ENCODE data around the gene CELSR1. TPM values are rescaled to one million over a fixed set of nuclear protein-coding genes. Genes with fewer than 3 reads are reported as not detected.

Gene CELSR1
- polyA plus RNA-seq, 12 donors, result 1.4 to 24.7 (median 5.0) TPM; not detected in 1

GRCh38 chr22:46362934-46363515 lies 174.4 kb downstream of the CELSR1 start:
- DNase-seq, result no peak

GRCh38 chr22:46362203-46362933 lies 175.1 kb downstream of the CELSR1 start:
- no peak for DNase-seq

- DNase-seq, result no peak
Measured at GRCh38 chr22:46361826-46362202, 175.6 kb downstream of the CELSR1 start.

- no peak for DNase-seq
Measured at GRCh38 chr22:46360891-46361290, 176.5 kb downstream of the CELSR1 start.

GRCh38 chr22:46360097-46360496 lies 177.3 kb downstream of the CELSR1 start:
- no peak for DNase-seq

- no peak for DNase-seq
Measured at GRCh38 chr22:46359362-46359761, 178.1 kb downstream of the CELSR1 start.

- no peak for DNase-seq
Measured at GRCh38 chr22:46358766-46359165, 178.7 kb downstream of the CELSR1 start.

- no peak for DNase-seq
Measured at GRCh38 chr22:46357711-46358520, 179.5 kb downstream of the CELSR1 start.

GRCh38 chr22:46356496-46357480 lies 180.6 kb downstream of the CELSR1 start:
- no peak for DNase-seq

GRCh38 chr22:46355996-46356471 lies 181.4 kb downstream of the CELSR1 start:
- DNase-seq, result no peak

GRCh38 chr22:46355369-46355995 lies 181.9 kb downstream of the CELSR1 start:
- DNase-seq, result peak; percentile 66

GRCh38 chr22:46354993-46355305 lies 182.5 kb downstream of the CELSR1 start:
- DNase-seq, result no peak

GRCh38 chr22:46354176-46354992 lies 183.0 kb downstream of the CELSR1 start:
- no peak for DNase-seq

- no peak for DNase-seq
Measured at GRCh38 chr22:46353483-46354105, 183.8 kb downstream of the CELSR1 start.

- no peak for DNase-seq
Measured at GRCh38 chr22:46352691-46353386, 184.6 kb downstream of the CELSR1 start.

- DNase-seq, result no peak
Measured at GRCh38 chr22:46352276-46352675, 185.1 kb downstream of the CELSR1 start.

- DNase-seq, result no peak
Measured at GRCh38 chr22:46351767-46352166, 185.7 kb downstream of the CELSR1 start.

- DNase-seq, result no peak
Measured at GRCh38 chr22:46351131-46351735, 186.2 kb downstream of the CELSR1 start.

- DNase-seq, result no peak
Measured at GRCh38 chr22:46350646-46351045, 186.8 kb downstream of the CELSR1 start.
